ENCODE measurements around the gene GNMT. TPM values are rescaled to one million over a fixed set of nuclear protein-coding genes. Genes with fewer than 3 reads are reported as not detected.

GNMT gene
- total and polyA plus RNA-seq, 4 donors = 10.5 to 163 (median 130) TPM

DNA sequence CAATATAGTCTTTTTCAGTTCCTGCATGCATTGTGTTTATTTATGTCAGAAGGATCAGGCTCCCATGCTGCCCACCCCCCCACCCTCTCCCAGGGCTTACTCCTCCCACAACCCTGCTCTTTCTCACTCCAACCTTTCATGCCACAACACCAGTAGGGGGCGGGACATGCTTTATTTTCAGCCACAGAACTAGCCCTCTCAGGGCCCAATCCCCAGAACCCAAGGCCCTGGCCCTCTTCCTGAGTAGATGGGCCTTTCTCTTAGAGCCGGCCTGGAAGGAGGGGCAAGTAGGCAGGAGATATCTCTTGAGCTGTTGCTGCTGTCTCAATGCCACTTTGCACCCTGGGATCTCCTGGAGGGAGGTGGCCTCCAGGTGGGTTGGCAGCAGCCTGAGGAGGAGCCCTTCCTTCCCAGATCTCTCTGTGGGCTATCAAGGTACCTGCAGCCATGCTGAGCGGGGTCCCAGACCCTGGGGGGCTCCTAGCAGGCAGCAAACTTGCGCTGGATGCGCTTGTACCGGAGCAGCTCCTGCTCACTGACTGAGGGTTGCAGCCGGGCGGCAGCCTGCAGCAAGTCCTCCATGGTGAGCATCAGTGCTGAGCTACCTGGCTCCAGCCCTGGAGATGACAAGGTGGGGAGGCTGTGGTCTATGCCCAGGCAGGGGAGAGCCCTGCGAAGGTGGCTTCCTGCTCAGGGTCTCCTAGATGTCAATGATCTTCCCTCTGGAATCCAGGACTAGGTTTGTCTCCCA, 3.5 kb downstream of the GNMT start:
- 93% methylated on average over 9 of the region's 9 CpGs for WGBS
- Histone ChIP-seq H3K4me3 (ENCODE audit: low read depth in 1 of 3, low read length in 3 of 3) (no peak overlapping the region), H3K9me3 (ENCODE audit: control insufficient read depth in 4 of 4, low read length in 3 of 4) (no peaks in the 10 kb centered on the region), H3K27me3 (ENCODE audit: control insufficient read depth in 4 of 4, insufficient read depth in 4 of 4, low read length in 3 of 4) (no peaks in the 10 kb centered on the region), H3K27ac (ENCODE audit: low read depth in 1 of 2, low read length in 2 of 2) (no peak overlapping the region), H3K9ac (ENCODE audit: low read depth in 1 of 2, low read length in 2 of 2) (no peak overlapping the region), H3K36me3 (ENCODE audit: control insufficient read depth in 4 of 4, insufficient read depth in 3 of 4, low read depth in 1 of 4, low read length in 3 of 4) (peaks cover 10 to 41% (median 26%) of the 10 kb centered on the region in 4 donors), H3K4me1 (ENCODE audit: control insufficient read depth in 4 of 4, insufficient read depth in 4 of 4, low read length in 3 of 4) (peaks cover 3 to 33% (median 26%) of the 10 kb centered on the region in 4 donors)
- TF ChIP-seq TAF1 (conservative IDR thresholded peaks at IDR 0.05) (no peak), RAD21 (IDR thresholded peaks at IDR 0.05) (peak in 1 of 2 donors; percentile 23)
- no peak for DNase-seq (ENCODE audit: low spot score)

DNA sequence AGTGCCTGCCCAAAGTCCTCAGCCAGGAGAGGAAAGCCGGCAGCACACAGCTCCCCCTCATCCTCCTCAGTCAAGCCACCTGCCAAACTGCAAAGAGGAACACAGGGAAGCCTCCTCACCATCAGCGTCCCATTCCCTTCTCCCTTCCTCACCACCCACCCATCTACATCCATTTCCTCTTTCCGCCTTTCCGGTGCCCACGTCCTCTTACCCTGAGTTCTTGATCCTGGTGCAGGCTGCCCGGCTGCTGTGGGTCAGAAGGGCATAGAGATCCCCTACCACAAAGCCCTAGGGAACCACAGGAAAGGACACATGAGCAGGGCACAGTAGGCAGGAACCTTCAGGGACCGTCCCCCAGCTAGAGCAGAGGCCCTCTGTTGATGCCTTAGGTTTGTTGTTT, 6.0 kb downstream of the GNMT start:
- DNase-seq (ENCODE audit: low spot score) = no peak
- Histone ChIP-seq H3K9ac (ENCODE audit: low read depth in 1 of 2, low read length in 2 of 2) (no peak overlapping the region), H3K9me3 (ENCODE audit: control insufficient read depth in 4 of 4, low read length in 3 of 4) (no peaks in the 10 kb centered on the region), H3K27ac (ENCODE audit: low read depth in 1 of 2, low read length in 2 of 2) (no peak overlapping the region), H3K4me3 (ENCODE audit: low read depth in 1 of 3, low read length in 3 of 3) (no peak overlapping the region), H3K27me3 (ENCODE audit: control insufficient read depth in 4 of 4, insufficient read depth in 4 of 4, low read length in 3 of 4) (no peaks in the 10 kb centered on the region), H3K36me3 (ENCODE audit: control insufficient read depth in 4 of 4, insufficient read depth in 3 of 4, low read depth in 1 of 4, low read length in 3 of 4) (peaks cover 10 to 44% (median 28%) of the 10 kb centered on the region in 4 donors), H3K4me1 (ENCODE audit: control insufficient read depth in 4 of 4, insufficient read depth in 4 of 4, low read length in 3 of 4) (peaks cover 2 to 23% (median 13%) of the 10 kb centered on the region in 4 donors)
- no peak for TF ChIP-seq RAD21 (IDR thresholded peaks at IDR 0.05)
- TF ChIP-seq, protein P1, sequence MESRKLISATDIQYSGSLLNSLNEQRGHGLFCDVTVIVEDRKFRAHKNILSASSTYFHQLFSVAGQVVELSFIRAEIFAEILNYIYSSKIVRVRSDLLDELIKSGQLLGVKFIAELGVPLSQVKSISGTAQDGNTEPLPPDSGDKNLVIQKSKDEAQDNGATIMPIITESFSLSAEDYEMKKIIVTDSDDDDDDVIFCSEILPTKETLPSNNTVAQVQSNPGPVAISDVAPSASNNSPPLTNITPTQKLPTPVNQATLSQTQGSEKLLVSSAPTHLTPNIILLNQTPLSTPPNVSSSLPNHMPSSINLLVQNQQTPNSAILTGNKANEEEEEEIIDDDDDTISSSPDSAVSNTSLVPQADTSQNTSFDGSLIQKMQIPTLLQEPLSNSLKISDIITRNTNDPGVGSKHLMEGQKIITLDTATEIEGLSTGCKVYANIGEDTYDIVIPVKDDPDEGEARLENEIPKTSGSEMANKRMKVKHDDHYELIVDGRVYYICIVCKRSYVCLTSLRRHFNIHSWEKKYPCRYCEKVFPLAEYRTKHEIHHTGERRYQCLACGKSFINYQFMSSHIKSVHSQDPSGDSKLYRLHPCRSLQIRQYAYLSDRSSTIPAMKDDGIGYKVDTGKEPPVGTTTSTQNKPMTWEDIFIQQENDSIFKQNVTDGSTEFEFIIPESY (IDR thresholded peaks at IDR 0.05) = no peak
- WGBS = 76% methylated on average over 7 of the region's 7 CpGs

DNA sequence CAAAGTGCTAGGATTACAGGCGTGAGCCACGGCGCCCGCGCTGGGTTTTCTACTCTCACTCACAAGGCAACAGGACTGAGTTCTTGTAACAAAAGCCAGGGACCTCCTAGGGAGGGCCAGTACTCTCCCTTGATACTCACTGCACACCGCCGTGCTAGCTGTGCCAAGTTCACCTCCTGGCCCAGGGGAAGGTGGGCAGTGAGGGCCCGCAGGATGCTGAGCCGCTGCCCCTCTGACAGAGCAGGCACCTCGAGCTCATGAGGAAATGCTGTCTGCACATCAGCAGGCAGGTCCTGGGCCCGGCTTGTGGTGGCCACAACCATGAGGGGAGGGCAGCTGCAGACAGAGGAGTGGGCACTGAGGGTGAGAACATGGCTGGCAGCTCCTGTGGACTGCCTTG, 6.7 kb downstream of the GNMT start:
- Histone ChIP-seq H3K36me3 (ENCODE audit: control insufficient read depth in 4 of 4, insufficient read depth in 3 of 4, low read depth in 1 of 4, low read length in 3 of 4) (peaks cover 10 to 44% (median 28%) of the 10 kb centered on the region in 4 donors), H3K9ac (ENCODE audit: low read depth in 1 of 2, low read length in 2 of 2) (no peak overlapping the region), H3K27me3 (ENCODE audit: control insufficient read depth in 4 of 4, insufficient read depth in 4 of 4, low read length in 3 of 4) (no peaks in the 10 kb centered on the region), H3K4me1 (ENCODE audit: control insufficient read depth in 4 of 4, insufficient read depth in 4 of 4, low read length in 3 of 4) (peaks cover 2 to 16% (median 7%) of the 10 kb centered on the region in 4 donors), H3K27ac (ENCODE audit: low read depth in 1 of 2, low read length in 2 of 2) (no peak overlapping the region), H3K9me3 (ENCODE audit: control insufficient read depth in 4 of 4, low read length in 3 of 4) (no peaks in the 10 kb centered on the region), H3K4me3 (ENCODE audit: low read depth in 1 of 3, low read length in 3 of 3) (no peak overlapping the region)
- 96% methylated on average over 11 of the region's 11 CpGs for WGBS
- TF ChIP-seq FOXA1 (IDR thresholded peaks at IDR 0.05) = no peak
- no peak for TF ChIP-seq YY1 (IDR thresholded peaks at IDR 0.05)
- TF ChIP-seq RXRA (IDR thresholded peaks at IDR 0.05) = no peak
- no peak for TF ChIP-seq HNF4G (IDR thresholded peaks at IDR 0.05)
- TF ChIP-seq HNF4A (conservative IDR thresholded peaks at IDR 0.05) = no peak
- no peak for TF ChIP-seq JUND (IDR thresholded peaks at IDR 0.05)
- TF ChIP-seq, protein P2, sequence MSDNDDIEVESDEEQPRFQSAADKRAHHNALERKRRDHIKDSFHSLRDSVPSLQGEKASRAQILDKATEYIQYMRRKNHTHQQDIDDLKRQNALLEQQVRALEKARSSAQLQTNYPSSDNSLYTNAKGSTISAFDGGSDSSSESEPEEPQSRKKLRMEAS (IDR thresholded peaks at IDR 0.05) = no peak
- TF ChIP-seq TAF1 (conservative IDR thresholded peaks at IDR 0.05) = no peak
- TF ChIP-seq SP1 (IDR thresholded peaks at IDR 0.05) = no peak
- no peak for TF ChIP-seq EGR1 (IDR thresholded peaks at IDR 0.05; ENCODE audit: low read depth in 2 of 2)
- no peak for TF ChIP-seq NR2F2 (IDR thresholded peaks at IDR 0.05)
- no peak for TF ChIP-seq GABPA (IDR thresholded peaks at IDR 0.05 in 1 of 2, conservative IDR thresholded peaks at IDR 0.05 in 1 of 2)
- no peak for TF ChIP-seq FOXA2 (IDR thresholded peaks at IDR 0.05)
- TF ChIP-seq, protein P3, sequence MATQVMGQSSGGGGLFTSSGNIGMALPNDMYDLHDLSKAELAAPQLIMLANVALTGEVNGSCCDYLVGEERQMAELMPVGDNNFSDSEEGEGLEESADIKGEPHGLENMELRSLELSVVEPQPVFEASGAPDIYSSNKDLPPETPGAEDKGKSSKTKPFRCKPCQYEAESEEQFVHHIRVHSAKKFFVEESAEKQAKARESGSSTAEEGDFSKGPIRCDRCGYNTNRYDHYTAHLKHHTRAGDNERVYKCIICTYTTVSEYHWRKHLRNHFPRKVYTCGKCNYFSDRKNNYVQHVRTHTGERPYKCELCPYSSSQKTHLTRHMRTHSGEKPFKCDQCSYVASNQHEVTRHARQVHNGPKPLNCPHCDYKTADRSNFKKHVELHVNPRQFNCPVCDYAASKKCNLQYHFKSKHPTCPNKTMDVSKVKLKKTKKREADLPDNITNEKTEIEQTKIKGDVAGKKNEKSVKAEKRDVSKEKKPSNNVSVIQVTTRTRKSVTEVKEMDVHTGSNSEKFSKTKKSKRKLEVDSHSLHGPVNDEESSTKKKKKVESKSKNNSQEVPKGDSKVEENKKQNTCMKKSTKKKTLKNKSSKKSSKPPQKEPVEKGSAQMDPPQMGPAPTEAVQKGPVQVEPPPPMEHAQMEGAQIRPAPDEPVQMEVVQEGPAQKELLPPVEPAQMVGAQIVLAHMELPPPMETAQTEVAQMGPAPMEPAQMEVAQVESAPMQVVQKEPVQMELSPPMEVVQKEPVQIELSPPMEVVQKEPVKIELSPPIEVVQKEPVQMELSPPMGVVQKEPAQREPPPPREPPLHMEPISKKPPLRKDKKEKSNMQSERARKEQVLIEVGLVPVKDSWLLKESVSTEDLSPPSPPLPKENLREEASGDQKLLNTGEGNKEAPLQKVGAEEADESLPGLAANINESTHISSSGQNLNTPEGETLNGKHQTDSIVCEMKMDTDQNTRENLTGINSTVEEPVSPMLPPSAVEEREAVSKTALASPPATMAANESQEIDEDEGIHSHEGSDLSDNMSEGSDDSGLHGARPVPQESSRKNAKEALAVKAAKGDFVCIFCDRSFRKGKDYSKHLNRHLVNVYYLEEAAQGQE (IDR thresholded peaks at IDR 0.05) = no peak
- TF ChIP-seq, protein P4, sequence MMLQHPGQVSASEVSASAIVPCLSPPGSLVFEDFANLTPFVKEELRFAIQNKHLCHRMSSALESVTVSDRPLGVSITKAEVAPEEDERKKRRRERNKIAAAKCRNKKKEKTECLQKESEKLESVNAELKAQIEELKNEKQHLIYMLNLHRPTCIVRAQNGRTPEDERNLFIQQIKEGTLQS (IDR thresholded peaks at IDR 0.05) = no peak
- TF ChIP-seq, protein P5, sequence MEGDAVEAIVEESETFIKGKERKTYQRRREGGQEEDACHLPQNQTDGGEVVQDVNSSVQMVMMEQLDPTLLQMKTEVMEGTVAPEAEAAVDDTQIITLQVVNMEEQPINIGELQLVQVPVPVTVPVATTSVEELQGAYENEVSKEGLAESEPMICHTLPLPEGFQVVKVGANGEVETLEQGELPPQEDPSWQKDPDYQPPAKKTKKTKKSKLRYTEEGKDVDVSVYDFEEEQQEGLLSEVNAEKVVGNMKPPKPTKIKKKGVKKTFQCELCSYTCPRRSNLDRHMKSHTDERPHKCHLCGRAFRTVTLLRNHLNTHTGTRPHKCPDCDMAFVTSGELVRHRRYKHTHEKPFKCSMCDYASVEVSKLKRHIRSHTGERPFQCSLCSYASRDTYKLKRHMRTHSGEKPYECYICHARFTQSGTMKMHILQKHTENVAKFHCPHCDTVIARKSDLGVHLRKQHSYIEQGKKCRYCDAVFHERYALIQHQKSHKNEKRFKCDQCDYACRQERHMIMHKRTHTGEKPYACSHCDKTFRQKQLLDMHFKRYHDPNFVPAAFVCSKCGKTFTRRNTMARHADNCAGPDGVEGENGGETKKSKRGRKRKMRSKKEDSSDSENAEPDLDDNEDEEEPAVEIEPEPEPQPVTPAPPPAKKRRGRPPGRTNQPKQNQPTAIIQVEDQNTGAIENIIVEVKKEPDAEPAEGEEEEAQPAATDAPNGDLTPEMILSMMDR (IDR thresholded peaks at IDR 0.05; ENCODE audit: low read depth, low read length, missing input control) = no peak
- TF ChIP-seq, protein P1 (IDR thresholded peaks at IDR 0.05) = no peak
- no peak for TF ChIP-seq RAD21 (IDR thresholded peaks at IDR 0.05)
- no peak for DNase-seq (ENCODE audit: low spot score)
